Mononuclear cell (primary cell): Measurements from ENCODE around the gene CD4. TPM values are rescaled to one million over a fixed set of nuclear protein-coding genes. Genes with fewer than 3 reads are reported as not detected.

ENCODE experiments used
- H3K27me3 ChIP-seq: 2 replicates; pipeline ENCODE4 v1.6.0; 2011; ENCODE audit warnings: low read length, control low read depth; ENCODE audit not compliant: insufficient read depth
- H3K4me1 ChIP-seq: 2 replicates; pipeline ENCODE4 v1.5.1; 2011; ENCODE audit warnings: mild to moderate bottlenecking, low read length, control low read depth; ENCODE audit not compliant: insufficient read depth
- H3K4me3 ChIP-seq: 2 replicates; pipeline ENCODE4 v1.5.1; 2011; ENCODE audit warnings: mild to moderate bottlenecking, low read length, moderate library complexity
- H3K9me3 ChIP-seq: 2 replicates; pipeline ENCODE4 v1.5.1; 2011; ENCODE audit warnings: low read depth, mild to moderate bottlenecking, control low read depth, low read length
- total RNA-seq: library from RNA; depleted of rRNA; stranded (reverse); fragments of >200 nt; gene quantifications from one replicate; pipeline ENCODE4 v1.2.3, GENCODE V29; 2012

CD4 gene
- total RNA-seq, 1 donor = 94.3 TPM

GRCh38 chr12:6809056-6809455 is 19.7 kb downstream of the CD4 start:
- peaks cover 12% of the 10 kb centered on the region for H3K4me1 ChIP-seq
- no peaks in the 10 kb centered on the region for H3K9me3 ChIP-seq
- H3K4me3 ChIP-seq = no peak overlapping the region
- no peaks in the 10 kb centered on the region for H3K27me3 ChIP-seq

- no peak overlapping the region for H3K4me3 ChIP-seq
- no peaks in the 10 kb centered on the region for H3K9me3 ChIP-seq
- H3K4me1 ChIP-seq = peaks cover 12% of the 10 kb centered on the region
- H3K27me3 ChIP-seq = no peaks in the 10 kb centered on the region
Observed at GRCh38 chr12:6810758-6811157, 21.4 kb downstream of the CD4 start.

GRCh38 chr12:6813363-6813762 is 24.0 kb downstream of the CD4 start:
- H3K4me3 ChIP-seq = no peak overlapping the region
- H3K4me1 ChIP-seq = peaks cover 12% of the 10 kb centered on the region

GRCh38 chr12:6816598-6816997 is 27.3 kb downstream of the CD4 start:
- no peaks in the 10 kb centered on the region for H3K27me3 ChIP-seq
- peaks cover 24% of the 10 kb centered on the region for H3K4me1 ChIP-seq
- no peaks in the 10 kb centered on the region for H3K9me3 ChIP-seq
- H3K4me3 ChIP-seq = no peak overlapping the region

More at GRCh38 chr12:6813363-6813762, 24.0 kb downstream of the CD4 start:
- H3K9me3 ChIP-seq = no peaks in the 10 kb centered on the region
- no peaks in the 10 kb centered on the region for H3K27me3 ChIP-seq

- H3K9me3 ChIP-seq = no peaks in the 10 kb centered on the region
- peaks cover 2% of the 10 kb centered on the region for H3K27me3 ChIP-seq
- H3K4me1 ChIP-seq = peaks cover 28% of the 10 kb centered on the region
- no peak overlapping the region for H3K4me3 ChIP-seq
Observed at GRCh38 chr12:6817098-6817497, 27.8 kb downstream of the CD4 start.

- peaks cover 5% of the 10 kb centered on the region for H3K27me3 ChIP-seq
- no peak overlapping the region for H3K4me3 ChIP-seq
- H3K9me3 ChIP-seq = no peaks in the 10 kb centered on the region
- peaks cover 25% of the 10 kb centered on the region for H3K4me1 ChIP-seq
Observed at GRCh38 chr12:6817662-6818157, 28.4 kb downstream of the CD4 start.

- peaks cover 20% of the 10 kb centered on the region for H3K4me1 ChIP-seq
- no peak overlapping the region for H3K4me3 ChIP-seq
- no peaks in the 10 kb centered on the region for H3K9me3 ChIP-seq
- peaks cover 5% of the 10 kb centered on the region for H3K27me3 ChIP-seq
Observed at GRCh38 chr12:6818222-6818621, 28.9 kb downstream of the CD4 start.

GRCh38 chr12:6818645-6819044 is 29.3 kb downstream of the CD4 start:
- H3K27me3 ChIP-seq = peaks cover 5% of the 10 kb centered on the region
- no peaks in the 10 kb centered on the region for H3K9me3 ChIP-seq
- peaks cover 20% of the 10 kb centered on the region for H3K4me1 ChIP-seq
- no peak overlapping the region for H3K4me3 ChIP-seq

GRCh38 chr12:6819106-6820030 is 30.0 kb downstream of the CD4 start:
- H3K27me3 ChIP-seq = peaks cover 5% of the 10 kb centered on the region
- no peak overlapping the region for H3K4me3 ChIP-seq

GRCh38 chr12:6820166-6820565 is 30.8 kb downstream of the CD4 start:
- Histone ChIP-seq H3K4me3 (no peak overlapping the region), H3K9me3 (no peaks in the 10 kb centered on the region), H3K27me3 (peaks cover 5% of the 10 kb centered on the region)

More at GRCh38 chr12:6819106-6820030, 30.0 kb downstream of the CD4 start:
- H3K9me3 ChIP-seq = no peaks in the 10 kb centered on the region
- peaks cover 20% of the 10 kb centered on the region for H3K4me1 ChIP-seq

GRCh38 chr12:6821591-6822425 is 32.5 kb downstream of the CD4 start, which contains the start of gene GPR162:
Gene GPR162 (plus strand): TSS chr12:6821821. CDS start chr12:6823899, 2,078 bp downstream.
- no peaks in the 10 kb centered on the region for H3K9me3 ChIP-seq
- H3K4me1 ChIP-seq = peaks cover 20% of the 10 kb centered on the region
- peak within 1 kb of the TSS; percentile 26 for H3K4me3 ChIP-seq
- peaks cover 15% of the 10 kb centered on the region for H3K27me3 ChIP-seq

More at GRCh38 chr12:6820166-6820565, 30.8 kb downstream of the CD4 start:
- peaks cover 20% of the 10 kb centered on the region for H3K4me1 ChIP-seq

GRCh38 chr12:6822426-6823135 is 33.3 kb downstream of the CD4 start:
- Histone ChIP-seq H3K9me3 (no peaks in the 10 kb centered on the region), H3K4me3 (no peak overlapping the region), H3K27me3 (peaks cover 23% of the 10 kb centered on the region), H3K4me1 (peaks cover 24% of the 10 kb centered on the region)

- Histone ChIP-seq H3K4me3 (no peak overlapping the region), H3K4me1 (peaks cover 28% of the 10 kb centered on the region), H3K9me3 (no peaks in the 10 kb centered on the region), H3K27me3 (peaks cover 25% of the 10 kb centered on the region)
Observed at GRCh38 chr12:6823182-6824084, 34.1 kb downstream of the CD4 start.
